Urinary bladder (tissue), 4 donors: ENCODE data around the gene LOX. TPM values are rescaled to one million over a fixed set of nuclear protein-coding genes. Genes with fewer than 3 reads are reported as not detected.
"Not testable (repeated sequence)": the region's sequence is repeated elsewhere in the genome, so short reads cannot be mapped to it uniquely, and the experiment has no call there.

Experiments
- DNase-seq: peaks from one replicate; pipeline ENCODE4 v3.0.0-alpha.2; 2015; ENCODE audit errors: extremely low spot score
- H3K27ac ChIP-seq: one replicate; pipeline ENCODE4 v1.5.1; 2013; ENCODE audit warnings: low read depth, mild to moderate bottlenecking, moderate library complexity
- H3K36me3 ChIP-seq: one replicate; pipeline ENCODE4 v1.6.1; 2013; ENCODE audit warnings: mild to moderate bottlenecking, moderate library complexity; ENCODE audit not compliant: insufficient read depth
- H3K4me1 ChIP-seq: one replicate; pipeline ENCODE4 v1.6.1; 2013; ENCODE audit warnings: mild to moderate bottlenecking, moderate library complexity; ENCODE audit not compliant: insufficient read depth
- H3K4me3 ChIP-seq: one replicate; pipeline ENCODE4 v1.5.1; 2013; ENCODE audit warnings: low read depth, low read length
- WGBS: extraction: QIAGEN DNeasy Blood & Tissue Kit; methylation state at CpG from one replicate; pipeline ENCODE4 v1.1.7; 2013; 5-methylcytosine and 5-hydroxymethylcytosine counted together
- polyA plus RNA-seq: library from polyadenylated mRNA; stranded (reverse); fragments of 200-250 nt; gene quantifications from one replicate; pipeline ENCODE4 v1.2.3, GENCODE V29; 2013
- total RNA-seq: library from RNA; depleted of rRNA; stranded (reverse); fragments of >200 nt; gene quantifications from one replicate; pipeline ENCODE4 v1.2.3, GENCODE V29; 2014
- donor health status: healthy with polysubstance abuse.
- donor health status: healthy.

The LOX gene
- total and polyA plus RNA-seq, 2 donors = 15.0 to 158 TPM

GRCh38 chr5:122112063-122112462 lies 34.0 kb upstream of the LOX start:
- DNase-seq = no peak
- 53% methylated on average over 3 of the region's 3 CpGs for whole genome bisulfite sequencing

DNA sequence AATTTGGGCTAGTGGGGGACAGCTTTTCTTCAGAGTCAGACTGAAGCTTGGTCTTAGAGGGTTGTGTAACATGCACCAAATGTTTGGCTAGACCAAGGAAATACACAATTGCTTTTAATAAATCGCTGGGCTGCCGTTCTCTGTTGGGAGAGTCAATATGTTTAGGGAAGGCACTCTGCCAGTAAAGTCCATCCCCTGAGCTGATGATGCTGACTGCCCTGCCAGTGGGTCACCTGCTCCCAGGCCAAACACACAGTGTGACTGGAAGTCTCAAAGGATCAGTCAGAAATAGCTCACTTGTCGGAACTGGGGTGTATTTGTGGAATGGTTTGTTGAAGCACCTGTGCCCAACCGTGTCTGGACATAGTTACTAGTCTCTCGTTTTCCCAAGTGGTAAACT lies 33.4 kb upstream of the LOX start:
- Histone ChIP-seq H3K36me3 (no peaks in the 10 kb centered on the region), H3K27ac (peak overlapping the region; percentile 29), H3K4me1 (no peaks in the 10 kb centered on the region), H3K4me3 (no peak overlapping the region)
- 73% methylated on average over 5 of the region's 5 CpGs for WGBS
- DNase-seq = no peak

More at GRCh38 chr5:122112063-122112462, 34.0 kb upstream of the LOX start:
- Histone ChIP-seq H3K36me3 (no peaks in the 10 kb centered on the region), H3K27ac (no peak overlapping the region), H3K4me1 (no peaks in the 10 kb centered on the region), H3K4me3 (no peak overlapping the region)

- peak; percentile 53 for DNase-seq
Measured at GRCh38 chr5:122110987-122111386, 32.9 kb upstream of the LOX start.

DNA sequence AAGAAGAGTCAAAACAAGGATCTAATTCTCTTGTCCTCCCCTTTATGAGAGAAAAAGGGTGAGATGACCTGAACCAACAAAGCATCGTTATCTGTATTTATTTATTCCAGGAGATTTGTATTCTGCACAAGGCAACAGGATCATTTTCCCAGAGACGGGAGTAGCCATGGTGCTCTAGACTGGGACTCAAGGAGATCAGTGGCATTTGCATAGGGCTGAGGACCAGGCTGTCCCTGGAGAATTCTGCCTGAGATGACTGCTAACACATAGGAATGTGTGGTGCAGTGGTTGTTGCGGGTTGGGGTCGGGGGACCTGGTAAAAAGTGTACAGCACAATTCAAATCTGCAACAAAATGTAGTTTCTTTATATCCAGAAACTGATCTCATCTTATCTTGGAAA lies 29.0 kb upstream of the LOX start:
- H3K36me3 ChIP-seq = no peaks in the 10 kb centered on the region
- 84% methylated on average over 4 of the region's 4 CpGs for WGBS
- no peak overlapping the region for H3K4me3 ChIP-seq
- H3K27ac ChIP-seq = no peak overlapping the region
- no peak for DNase-seq
- no peaks in the 10 kb centered on the region for H3K4me1 ChIP-seq

More at GRCh38 chr5:122110987-122111386, 32.9 kb upstream of the LOX start:
- Histone ChIP-seq H3K27ac (peak overlapping the region; percentile 29), H3K36me3 (no peaks in the 10 kb centered on the region), H3K4me3 (no peak overlapping the region), H3K4me1 (no peaks in the 10 kb centered on the region)
- 52% methylated on average over 3 of the region's 3 CpGs for WGBS

DNA sequence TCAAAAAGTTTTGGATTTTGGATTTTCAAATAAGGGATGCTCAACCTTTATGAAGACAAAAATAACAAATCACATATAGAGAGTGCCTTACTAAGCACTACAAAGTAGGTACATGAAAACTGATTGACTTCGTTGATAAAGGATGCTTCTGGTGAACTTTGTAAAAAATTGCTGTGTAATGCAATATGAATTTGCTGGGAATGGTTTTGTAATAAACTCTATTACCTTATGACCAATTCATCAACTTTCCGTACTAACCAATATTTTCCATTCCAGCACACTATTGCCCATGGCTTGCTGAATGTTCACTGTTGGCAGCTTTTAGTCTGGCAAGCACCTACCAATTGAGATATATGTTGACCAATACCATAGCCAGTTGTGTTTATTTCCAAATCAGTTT lies 27.9 kb upstream of the LOX start:
- 85% methylated on average over 2 of the region's 2 CpGs for WGBS
- no peak for DNase-seq
- no peak overlapping the region for H3K4me3 ChIP-seq
- no peaks in the 10 kb centered on the region for H3K4me1 ChIP-seq
- no peak overlapping the region for H3K27ac ChIP-seq
- no peaks in the 10 kb centered on the region for H3K36me3 ChIP-seq

GRCh38 chr5:122102825-122103224 lies 24.8 kb upstream of the LOX start:
- 75% methylated on average over 1 of the region's 1 CpG for WGBS
- no peak for DNase-seq
- Histone ChIP-seq H3K36me3 (no peaks in the 10 kb centered on the region), H3K4me3 (no peak overlapping the region), H3K27ac (no peak overlapping the region), H3K4me1 (no peaks in the 10 kb centered on the region)

DNA sequence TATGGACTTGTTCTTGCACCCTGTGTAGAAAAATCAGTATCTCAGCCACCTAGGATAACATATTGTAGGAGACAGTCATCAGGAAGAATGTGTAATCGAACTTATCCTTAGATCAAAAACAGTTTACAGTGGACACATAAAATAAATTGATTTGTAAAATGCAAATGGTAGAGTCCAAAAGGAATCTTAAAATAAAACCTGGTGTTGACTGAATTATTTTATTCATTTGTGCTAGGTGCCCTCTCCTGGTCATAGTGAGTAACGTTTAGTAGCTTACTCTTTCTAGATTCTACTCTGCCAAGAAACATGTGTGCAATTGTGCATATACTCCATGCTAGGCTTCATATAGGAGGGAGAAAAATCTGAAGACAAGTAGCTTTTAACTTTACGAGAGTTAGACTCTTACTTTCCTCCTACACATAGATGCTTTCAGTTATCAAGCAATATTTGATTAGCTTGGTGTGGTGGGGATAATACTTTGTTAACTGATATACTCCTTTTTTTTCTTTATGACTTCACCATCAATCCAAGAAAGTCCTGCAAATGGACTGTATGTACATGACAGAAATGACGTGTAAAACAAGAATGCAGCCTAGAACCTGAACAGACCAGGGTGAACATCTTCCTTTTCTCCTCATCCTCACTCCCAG lies 23.7 kb upstream of the LOX start:
- no peak for DNase-seq
- Histone ChIP-seq H3K4me3 (no peak overlapping the region), H3K27ac (no peak overlapping the region), H3K4me1 (no peaks in the 10 kb centered on the region), H3K36me3 (no peaks in the 10 kb centered on the region)
- WGBS = 26% methylated on average over 4 of the region's 4 CpGs

GRCh38 chr5:122099060-122099790 lies 21.2 kb upstream of the LOX start:
- Histone ChIP-seq H3K36me3 (no peaks in the 10 kb centered on the region), H3K4me1 (no peaks in the 10 kb centered on the region), H3K27ac (no peak overlapping the region), H3K4me3 (no peak overlapping the region)
- WGBS = 83% methylated on average over 6 of the region's 6 CpGs
- no peak for DNase-seq

GRCh38 chr5:122097391-122097790 lies 19.3 kb upstream of the LOX start:
- WGBS = 80% methylated on average over 1 of the region's 1 CpG
- DNase-seq = no peak
- no peak overlapping the region for H3K27ac ChIP-seq
- H3K36me3 ChIP-seq = no peaks in the 10 kb centered on the region
- no peak overlapping the region for H3K4me3 ChIP-seq
- H3K4me1 ChIP-seq = no peaks in the 10 kb centered on the region

GRCh38 chr5:122095158-122095557 lies 17.1 kb upstream of the LOX start:
- no peaks in the 10 kb centered on the region for H3K4me1 ChIP-seq
- WGBS = 63% methylated on average over 3 of the region's 3 CpGs
- no peak for DNase-seq
- no peak overlapping the region for H3K4me3 ChIP-seq
- no peaks in the 10 kb centered on the region for H3K36me3 ChIP-seq
- no peak overlapping the region for H3K27ac ChIP-seq

- not testable (repeated sequence) for H3K4me3 ChIP-seq, H3K27ac ChIP-seq, H3K4me1 ChIP-seq, DNase-seq, H3K36me3 ChIP-seq
- WGBS = 91% methylated on average over 5 of the region's 5 CpGs
Measured at GRCh38 chr5:122094251-122094650, 16.2 kb upstream of the LOX start.

DNA sequence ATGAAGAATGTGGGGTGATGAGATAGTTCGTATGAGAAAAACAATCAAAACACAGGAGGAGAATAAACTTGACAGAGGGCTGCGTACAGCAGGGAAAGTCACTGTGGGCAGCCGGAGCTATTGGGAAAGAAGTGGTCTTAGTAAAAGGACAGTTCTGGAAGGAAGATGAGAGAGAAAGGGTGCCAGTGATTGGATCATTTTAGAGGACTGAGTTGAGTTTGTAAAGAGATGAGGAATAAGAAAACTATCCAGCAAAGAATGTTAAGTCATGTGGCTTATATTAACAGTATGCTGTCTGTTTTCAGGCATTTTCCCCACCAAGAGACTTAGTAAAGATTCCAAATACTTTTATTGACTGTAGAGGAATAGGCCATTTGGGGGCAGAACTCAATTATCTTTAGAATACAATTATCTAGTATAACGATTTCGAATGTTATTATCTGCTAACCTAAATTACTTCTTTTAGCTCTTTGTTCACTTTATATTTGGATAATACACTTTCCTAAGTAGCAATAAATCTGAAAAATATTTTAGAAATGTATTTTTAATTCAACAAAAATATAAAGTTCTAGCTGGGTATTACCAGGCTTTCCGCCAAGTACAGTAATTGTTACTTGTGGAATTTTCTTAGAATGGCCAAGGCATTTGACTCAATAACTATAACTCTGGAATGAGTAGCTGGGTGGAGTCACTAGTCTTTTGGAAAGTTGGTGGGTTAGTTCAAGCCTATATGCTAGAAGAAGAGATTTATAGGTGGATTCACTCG lies 15.5 kb upstream of the LOX start:
- no peak overlapping the region for H3K4me3 ChIP-seq
- H3K27ac ChIP-seq = no peak overlapping the region
- WGBS = 59% methylated on average over 7 of the region's 7 CpGs
- no peaks in the 10 kb centered on the region for H3K4me1 ChIP-seq
- no peak for DNase-seq
- no peaks in the 10 kb centered on the region for H3K36me3 ChIP-seq

GRCh38 chr5:122091936-122092600 lies 14.0 kb upstream of the LOX start:
- Histone ChIP-seq H3K4me3 (no peak overlapping the region), H3K4me1 (no peaks in the 10 kb centered on the region), H3K27ac (no peak overlapping the region), H3K36me3 (no peaks in the 10 kb centered on the region)
- DNase-seq = no peak
- WGBS = 57% methylated on average over 9 of the region's 9 CpGs
